ENCODE data around the gene XPO6.
"Not testable (repeated sequence)": the region's sequence is repeated elsewhere in the genome, so short reads cannot be mapped to it uniquely, and the experiment has no call there.

Gene XPO6

DNA sequence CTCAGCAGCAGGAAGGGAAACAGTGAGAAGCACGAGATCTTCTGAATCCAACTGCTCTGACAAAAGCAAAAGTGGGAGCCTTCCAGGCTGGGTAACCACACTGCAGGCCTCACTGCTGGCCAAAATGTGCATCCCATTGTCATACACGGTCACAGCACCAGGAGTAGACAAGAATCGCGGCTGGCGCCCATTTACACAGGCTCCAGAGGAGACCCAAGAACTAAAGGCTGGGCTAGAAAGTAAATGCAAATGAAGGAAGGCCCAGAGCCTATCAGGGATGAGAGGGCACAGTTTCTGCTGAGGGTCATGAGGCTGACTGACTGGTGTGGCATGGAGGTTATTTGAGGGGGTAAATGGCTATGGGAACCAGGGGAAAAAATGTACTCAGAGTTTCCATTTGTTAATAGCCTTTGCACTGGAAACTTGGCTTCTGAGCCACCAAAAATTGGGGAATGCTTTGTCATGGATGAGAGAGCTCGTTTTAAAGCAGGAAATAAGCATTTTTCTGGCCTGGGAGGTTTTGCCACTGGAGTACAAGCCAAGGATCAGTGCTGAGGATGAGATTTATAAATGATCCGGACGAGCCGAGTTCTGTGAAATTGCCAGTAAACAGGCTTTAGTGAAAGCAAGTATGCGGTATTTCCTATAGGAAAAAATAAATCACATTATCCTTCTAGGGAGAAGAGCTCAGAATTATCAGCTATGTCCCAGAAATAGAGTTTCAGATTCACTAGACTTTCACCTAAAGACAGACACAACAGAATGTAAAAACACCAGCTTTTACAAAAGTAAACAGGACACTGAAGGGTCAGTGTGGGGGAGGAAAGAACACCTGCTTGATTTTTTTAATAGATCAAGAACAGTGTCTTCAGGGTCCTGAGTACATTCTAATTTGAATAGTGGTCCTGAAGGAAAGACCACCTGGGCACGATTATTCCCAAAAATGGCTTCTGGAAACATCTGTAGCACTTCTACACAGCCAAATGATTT is 81.4 kb downstream of the XPO6 start:
- FAIRE-seq (peak; percentile 47), DNase-seq (ENCODE audit: insufficient read length, low spot score) (no peak)
- TF ChIP-seq POLR2AphosphoS5 (IDR thresholded peaks at IDR 0.05; ENCODE audit: low read depth, low read length) (no peak), SPI1 (IDR thresholded peaks at IDR 0.05; ENCODE audit: low read depth, low read length) (no peak), PAX5 (IDR thresholded peaks at IDR 0.05; ENCODE audit: insufficient read depth, low read length, severe bottlenecking) (no peak), POU2F2 (IDR thresholded peaks at IDR 0.05; ENCODE audit: low read depth, low read length) (no peak)

DNA sequence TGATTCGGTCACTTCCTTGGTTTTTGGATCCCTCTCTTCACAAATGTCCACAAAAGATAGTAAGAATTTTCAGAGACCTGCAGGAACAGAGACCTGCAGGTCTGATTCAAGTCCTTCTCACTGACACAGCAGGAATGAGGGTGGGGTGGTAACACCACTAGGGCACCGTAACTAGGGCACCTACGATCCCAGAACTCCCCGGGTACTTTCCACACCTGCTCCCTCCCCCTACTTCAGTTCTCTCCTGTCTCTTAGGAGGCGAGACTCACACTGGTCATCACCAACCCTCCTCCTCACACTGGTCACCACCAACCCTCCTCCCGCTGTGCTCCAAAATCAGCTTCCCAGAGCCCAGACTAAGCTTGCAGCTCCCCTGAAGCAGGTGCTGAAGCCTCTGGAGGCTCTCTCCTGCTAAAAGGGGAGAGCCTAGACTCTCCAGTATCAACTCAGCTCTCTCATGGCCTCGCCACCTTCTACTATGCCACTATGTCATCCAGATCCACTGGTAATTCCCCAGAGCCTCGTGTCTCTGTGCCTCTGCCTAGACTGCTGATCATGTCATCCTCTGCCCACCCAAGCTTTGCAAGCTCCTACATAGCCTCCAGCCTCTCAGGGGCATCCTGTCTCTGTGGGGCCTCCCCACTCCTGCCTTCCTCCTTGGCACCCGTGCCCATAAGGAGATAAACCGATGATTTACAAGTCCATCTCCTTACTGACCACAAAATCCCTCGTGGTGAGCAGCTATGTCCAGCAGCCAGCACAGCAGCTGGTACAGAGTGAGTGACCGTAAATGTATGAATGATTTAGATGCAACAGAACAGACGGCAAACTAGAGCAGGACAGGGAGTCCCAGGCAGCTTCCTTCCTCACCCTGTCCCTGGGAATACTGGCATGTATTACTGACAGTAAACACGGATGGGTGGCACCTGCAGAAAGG is 84.8 kb downstream of the XPO6 start:
- DNase-seq (ENCODE audit: insufficient read length, low spot score) (no peak), FAIRE-seq (no peak)
- TF ChIP-seq POLR2AphosphoS5 (IDR thresholded peaks at IDR 0.05; ENCODE audit: low read depth, low read length) = no peak
- TF ChIP-seq TAF1 (IDR thresholded peaks at IDR 0.05; ENCODE audit: low read depth, low read length) = no peak
- no peak for TF ChIP-seq POU2F2 (IDR thresholded peaks at IDR 0.05; ENCODE audit: low read depth, low read length)
- no peak for TF ChIP-seq PAX5 (IDR thresholded peaks at IDR 0.05; ENCODE audit: insufficient read depth, low read length, severe bottlenecking)
- TF ChIP-seq SPI1 (IDR thresholded peaks at IDR 0.05; ENCODE audit: low read depth, low read length) = no peak
- TF ChIP-seq POLR2A (IDR thresholded peaks at IDR 0.05; ENCODE audit: low read depth, low read length) = no peak

DNA sequence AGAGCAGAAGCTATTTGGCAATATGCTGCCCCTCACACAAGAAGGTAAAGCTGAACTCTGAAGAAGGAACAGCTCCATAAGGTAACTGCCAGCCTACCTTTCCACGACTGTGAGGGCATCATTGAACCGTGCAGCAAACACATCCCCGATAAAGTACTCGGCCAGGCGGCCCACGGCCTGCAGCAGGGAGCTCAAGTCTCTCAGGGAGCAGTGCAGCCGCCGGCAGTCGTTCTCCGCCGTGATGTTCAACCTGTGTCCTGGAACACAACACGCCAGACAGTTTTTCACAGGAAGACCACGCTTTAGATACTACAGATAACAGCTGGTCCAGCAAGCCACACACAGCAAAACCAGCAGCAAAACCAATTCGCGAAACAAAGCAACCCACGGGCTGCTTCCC is 86.2 kb downstream of the XPO6 start:
- no peak for DNase-seq (ENCODE audit: insufficient read length, low spot score)
- no peak for TF ChIP-seq PAX5 (IDR thresholded peaks at IDR 0.05; ENCODE audit: insufficient read depth, low read length, severe bottlenecking)
- TF ChIP-seq POLR2AphosphoS5 (IDR thresholded peaks at IDR 0.05; ENCODE audit: low read depth, low read length) = no peak
- TF ChIP-seq POLR2A (IDR thresholded peaks at IDR 0.05; ENCODE audit: low read depth, low read length) = no peak
- TF ChIP-seq POU2F2 (IDR thresholded peaks at IDR 0.05; ENCODE audit: low read depth, low read length) = no peak
- TF ChIP-seq TAF1 (IDR thresholded peaks at IDR 0.05; ENCODE audit: low read depth, low read length) = no peak
- TF ChIP-seq SPI1 (IDR thresholded peaks at IDR 0.05; ENCODE audit: low read depth, low read length) = no peak
- FAIRE-seq = no peak

DNA sequence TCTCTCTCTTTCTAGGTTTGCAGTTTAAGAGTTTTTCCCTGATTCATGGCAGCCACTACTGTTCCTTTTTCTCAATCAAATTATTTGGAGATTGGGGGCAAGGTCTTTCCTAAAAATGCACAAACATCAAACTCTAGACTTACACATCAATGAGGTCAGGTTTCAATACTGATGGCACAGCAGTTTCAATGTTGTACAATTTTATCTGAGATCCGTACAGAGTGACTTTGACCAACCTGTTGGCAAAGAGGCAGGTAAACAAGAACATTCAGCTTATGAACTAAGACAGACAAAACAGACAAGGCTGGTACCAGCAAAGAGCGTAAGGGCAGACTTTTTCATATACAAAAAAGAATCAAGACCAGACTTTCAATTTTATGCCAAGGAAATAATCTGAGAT is 90.2 kb downstream of the XPO6 start:
- DNase-seq (ENCODE audit: insufficient read length, low spot score) (no peak), FAIRE-seq (no peak)
- TF ChIP-seq SPI1 (IDR thresholded peaks at IDR 0.05; ENCODE audit: low read depth, low read length) (no peak), POLR2AphosphoS5 (IDR thresholded peaks at IDR 0.05; ENCODE audit: low read depth, low read length) (no peak)

DNA sequence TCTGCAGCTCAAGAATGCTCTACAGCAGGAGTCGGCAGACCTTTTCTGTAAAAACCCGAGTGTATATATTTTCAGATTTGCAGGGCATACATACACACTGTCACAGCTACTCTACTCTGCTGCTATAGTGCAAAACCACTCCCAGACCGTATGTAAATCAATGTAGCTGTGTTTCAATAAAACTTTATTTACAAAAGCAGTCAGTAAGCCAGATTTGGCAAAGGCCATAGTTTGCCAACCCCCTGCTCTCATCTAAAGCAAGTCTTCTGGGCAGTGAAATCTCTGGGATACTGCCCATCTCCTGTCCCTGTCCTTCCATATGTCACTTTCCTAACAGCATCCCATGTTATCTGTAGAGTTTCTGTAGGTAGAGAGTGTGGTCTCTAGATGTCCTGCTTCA is 91.0 kb downstream of the XPO6 start:
- FAIRE-seq (no peak), DNase-seq (ENCODE audit: insufficient read length, low spot score) (no peak)
- TF ChIP-seq POLR2A (IDR thresholded peaks at IDR 0.05; ENCODE audit: low read depth, low read length) (no peak), POLR2AphosphoS5 (IDR thresholded peaks at IDR 0.05; ENCODE audit: low read depth, low read length) (no peak), SPI1 (IDR thresholded peaks at IDR 0.05; ENCODE audit: low read depth, low read length) (no peak), TAF1 (IDR thresholded peaks at IDR 0.05; ENCODE audit: low read depth, low read length) (no peak), PAX5 (IDR thresholded peaks at IDR 0.05; ENCODE audit: insufficient read depth, low read length, severe bottlenecking) (no peak), POU2F2 (IDR thresholded peaks at IDR 0.05; ENCODE audit: low read depth, low read length) (no peak)

DNA sequence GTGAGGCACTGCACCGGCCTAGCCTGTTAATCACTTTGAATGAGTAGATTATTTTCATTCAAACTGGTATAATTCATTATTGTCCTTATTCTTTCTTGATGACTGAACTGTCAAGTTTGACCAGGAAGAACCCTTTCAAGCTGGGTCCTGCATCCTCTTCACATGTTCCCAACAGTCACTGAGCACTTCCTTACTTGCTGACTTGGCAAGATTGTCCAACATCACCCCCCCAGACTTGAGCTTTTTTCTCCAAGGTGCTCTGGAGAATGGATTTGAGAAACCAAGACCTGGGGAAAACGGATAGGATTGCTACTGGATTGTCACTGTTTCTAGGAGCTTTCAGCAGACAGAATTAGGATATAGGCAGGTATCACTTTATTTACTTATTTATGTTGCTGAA is 93.1 kb downstream of the XPO6 start:
- FAIRE-seq (no peak), DNase-seq (ENCODE audit: insufficient read length, low spot score) (no peak)
- TF ChIP-seq TAF1 (IDR thresholded peaks at IDR 0.05; ENCODE audit: low read depth, low read length) (no peak), SPI1 (IDR thresholded peaks at IDR 0.05; ENCODE audit: low read depth, low read length) (no peak), POU2F2 (IDR thresholded peaks at IDR 0.05; ENCODE audit: low read depth, low read length) (no peak), PAX5 (IDR thresholded peaks at IDR 0.05; ENCODE audit: insufficient read depth, low read length, severe bottlenecking) (no peak), POLR2AphosphoS5 (IDR thresholded peaks at IDR 0.05; ENCODE audit: low read depth, low read length) (no peak), POLR2A (IDR thresholded peaks at IDR 0.05; ENCODE audit: low read depth, low read length) (no peak)

DNA sequence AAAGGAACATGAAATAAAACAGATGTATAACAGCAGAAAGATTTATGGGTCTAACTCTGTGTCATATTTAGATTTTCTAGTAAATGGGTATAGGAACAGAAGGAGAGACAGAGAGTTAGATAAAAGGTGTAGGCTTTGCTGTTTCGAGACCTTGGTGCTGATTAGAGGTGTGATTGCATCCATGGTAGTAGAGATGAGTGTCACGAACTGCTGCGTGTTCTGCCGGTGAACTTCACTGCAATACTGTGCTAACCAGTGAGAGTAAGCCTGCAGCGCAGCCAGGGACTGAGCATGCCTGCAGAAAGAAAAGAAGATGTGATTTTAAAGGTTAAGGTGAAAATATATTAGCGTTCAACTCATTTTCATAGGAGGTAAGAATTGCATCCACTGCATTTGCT is 94.6 kb downstream of the XPO6 start:
- TF ChIP-seq POU2F2 (IDR thresholded peaks at IDR 0.05; ENCODE audit: low read depth, low read length) = no peak
- TF ChIP-seq POLR2AphosphoS5 (IDR thresholded peaks at IDR 0.05; ENCODE audit: low read depth, low read length) = no peak
- TF ChIP-seq SPI1 (IDR thresholded peaks at IDR 0.05; ENCODE audit: low read depth, low read length) = no peak
- no peak for TF ChIP-seq POLR2A (IDR thresholded peaks at IDR 0.05; ENCODE audit: low read depth, low read length)
- no peak for TF ChIP-seq TAF1 (IDR thresholded peaks at IDR 0.05; ENCODE audit: low read depth, low read length)
- no peak for TF ChIP-seq PAX5 (IDR thresholded peaks at IDR 0.05; ENCODE audit: insufficient read depth, low read length, severe bottlenecking)
- no peak for FAIRE-seq
- no peak for DNase-seq (ENCODE audit: insufficient read length, low spot score)

DNA sequence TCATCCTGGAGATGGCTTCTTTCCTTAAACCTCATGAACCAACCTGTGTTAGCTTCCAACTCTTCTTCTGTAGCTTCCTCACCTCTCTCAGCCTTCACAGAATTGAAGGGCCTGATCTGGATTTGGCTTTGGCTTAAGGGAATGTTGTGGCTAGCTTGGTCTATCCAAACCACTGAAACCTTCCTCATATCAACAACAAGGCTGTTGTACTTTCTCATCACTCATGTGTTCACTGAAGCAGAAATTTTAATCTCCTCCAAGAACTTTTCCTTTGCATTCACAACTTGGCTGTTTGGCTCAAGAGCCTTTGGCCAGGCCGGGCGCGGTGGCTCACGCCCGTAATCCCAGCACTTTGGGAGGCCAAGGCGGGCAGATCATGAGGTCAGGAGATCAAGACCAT is 95.9 kb downstream of the XPO6 start:
- FAIRE-seq; DNase-seq (ENCODE audit: insufficient read length, low spot score): not testable (repeated sequence)

DNA sequence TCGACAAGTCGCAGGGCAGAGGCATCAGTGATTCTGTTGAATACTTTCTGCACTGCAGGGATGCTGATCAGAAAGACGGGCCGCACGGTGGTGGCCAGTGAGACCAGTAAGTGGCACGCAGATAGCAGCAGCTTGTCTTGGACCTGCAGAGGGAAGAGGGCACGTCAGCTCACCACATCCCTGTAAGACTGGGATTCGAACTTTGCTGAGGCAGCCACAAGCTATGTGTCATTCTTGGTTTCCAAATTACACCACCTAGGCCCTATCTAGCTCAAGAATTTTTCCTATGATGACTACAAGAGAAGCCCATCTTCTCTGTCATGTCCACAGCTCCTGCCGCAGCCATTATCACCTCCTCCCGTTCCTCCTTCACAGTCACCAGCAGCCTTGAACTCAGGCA is 98.9 kb downstream of the XPO6 start:
- TF ChIP-seq POU2F2 (IDR thresholded peaks at IDR 0.05; ENCODE audit: low read depth, low read length) (no peak), SPI1 (IDR thresholded peaks at IDR 0.05; ENCODE audit: low read depth, low read length) (no peak), POLR2A (IDR thresholded peaks at IDR 0.05; ENCODE audit: low read depth, low read length) (no peak), PAX5 (IDR thresholded peaks at IDR 0.05; ENCODE audit: insufficient read depth, low read length, severe bottlenecking) (no peak), TAF1 (IDR thresholded peaks at IDR 0.05; ENCODE audit: low read depth, low read length) (no peak), POLR2AphosphoS5 (IDR thresholded peaks at IDR 0.05; ENCODE audit: low read depth, low read length) (no peak)
- DNase-seq (ENCODE audit: insufficient read length, low spot score) (no peak), FAIRE-seq (no peak)
